HG03521 (cell line): ENCODE data around the gene ZNF462.

Source experiments
- ATAC-seq: cut with Tn5 transposase; IDR thresholded peaks from one replicate; pipeline ENCODE4 v1.9.1; 2021; ENCODE audit warnings: mild to moderate bottlenecking, moderate library complexity; ENCODE audit not compliant: unreplicated experiment

ZNF462 gene

DNA sequence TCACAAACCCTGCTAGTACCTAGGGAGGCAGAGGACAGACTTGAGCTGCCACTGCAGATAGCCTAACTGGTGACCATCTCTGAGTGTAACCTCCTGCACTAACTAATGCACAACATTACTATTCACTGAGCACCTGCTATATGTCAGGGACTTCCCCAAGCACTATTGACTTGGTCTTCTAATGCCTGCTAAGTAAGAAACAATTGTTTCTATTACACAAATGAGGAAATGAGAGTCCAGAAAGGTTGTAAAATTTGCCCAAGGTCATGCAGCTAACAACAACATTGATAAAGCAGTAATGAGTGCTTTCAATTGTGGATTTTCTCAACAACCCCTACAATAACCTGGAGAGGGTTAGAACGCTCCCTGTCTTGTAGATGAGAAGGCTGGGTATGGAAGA lies 183.7 kb downstream of the ZNF462 start:
- ATAC-seq = peak; percentile 85

DNA sequence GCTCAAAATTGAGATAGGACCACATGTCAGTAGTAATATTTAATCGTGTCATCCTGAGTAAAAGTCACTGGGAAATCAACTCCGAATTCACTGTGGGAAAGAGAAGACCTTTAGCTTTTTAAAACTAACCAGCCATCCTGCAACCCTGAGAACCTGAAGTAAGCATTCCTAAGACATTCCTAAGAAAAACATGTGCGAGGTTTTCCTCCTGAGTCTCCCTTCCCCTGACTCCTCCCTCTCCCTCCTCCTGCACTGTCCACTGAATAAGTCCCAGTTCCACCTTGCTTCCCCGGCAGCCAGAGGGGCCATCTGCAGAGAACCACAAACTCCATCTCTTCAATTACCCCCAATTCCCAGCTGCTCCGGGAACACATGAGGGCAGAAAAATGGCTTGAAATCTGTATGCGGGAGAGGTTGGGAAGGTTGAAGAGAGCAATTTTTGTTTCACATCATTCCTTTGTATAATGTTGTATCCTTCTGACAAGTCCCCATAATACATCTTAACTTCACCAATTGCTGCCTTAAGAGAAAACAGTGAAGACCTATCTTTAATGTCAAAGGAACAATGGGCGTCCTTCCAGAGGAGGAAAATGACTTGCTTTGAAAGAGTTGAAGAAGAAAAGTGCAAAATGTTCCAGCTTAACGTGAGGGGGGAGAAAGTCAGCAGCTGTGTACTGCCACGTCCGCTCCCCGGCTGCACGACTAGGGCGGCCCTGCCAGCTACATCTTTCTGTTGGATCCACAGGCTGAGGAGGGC lies 186.3 kb downstream of the ZNF462 start:
- ATAC-seq = no peak

GRCh38 chr9:107049803-107050184 lies 186.8 kb downstream of the ZNF462 start:
- no peak for ATAC-seq

GRCh38 chr9:107051392-107051791 lies 188.4 kb downstream of the ZNF462 start:
- ATAC-seq = no peak

- ATAC-seq = no peak
Measured at GRCh38 chr9:107054146-107054545, 191.2 kb downstream of the ZNF462 start.

- ATAC-seq = no peak
Measured at GRCh38 chr9:107059220-107059619, 196.3 kb downstream of the ZNF462 start.

GRCh38 chr9:107060062-107060461 lies 197.1 kb downstream of the ZNF462 start:
- ATAC-seq = no peak
